Spleen (tissue), 11 donors: ENCODE results near the gene TACR2. TPM values are rescaled to one million over a fixed set of nuclear protein-coding genes. Genes with fewer than 3 reads are reported as not detected.

Experiments
- DNase-seq: peaks from one replicate; pipeline ENCODE4 v3.0.0-alpha.2; 2020
- H3K27ac ChIP-seq, 8 donors: fragments of 200-600 bp; sonication (generic) in 7 of 8; 1 replicate in 4 of 8; 2 replicates in 4 of 8; pipeline versions ENCODE4 v1.5.0 to v1.8.0; 2016 to 2021; ENCODE audit warnings: inconsistent platforms in 4 of 8, mild to moderate bottlenecking in 4 of 8, moderate library complexity in 1 of 8
- H3K27me3 ChIP-seq, 7 donors: fragments of 200-600 bp; sonication (generic) in 6 of 7; replicated peaks in 1 of 7; 1 replicate in 4 of 7; 2 replicates in 3 of 7; pipeline versions ENCODE4 v1.5.0 to v1.8.0; 2016 to 2021; ENCODE audit warnings: inconsistent platforms in 3 of 7, mild to moderate bottlenecking in 1 of 7
- H3K36me3 ChIP-seq, 6 donors: fragments of 200-600 bp; sonication (generic) in 5 of 6; 1 replicate in 4 of 6; 2 replicates in 2 of 6; pipeline versions ENCODE4 v1.5.0 to v1.8.0; 2016 to 2021; ENCODE audit warnings: inconsistent platforms in 2 of 6
- H3K4me1 ChIP-seq, 6 donors: fragments of 200-600 bp; sonication (generic) in 5 of 6; 1 replicate in 3 of 6; 2 replicates in 3 of 6; pipeline versions ENCODE4 v1.5.0 to v1.8.0; 2016 to 2021; ENCODE audit warnings: inconsistent platforms in 3 of 6
- H3K4me3 ChIP-seq, 8 donors: fragments of 200-600 bp; sonication (generic) in 7 of 8; 1 replicate in 4 of 8; 2 replicates in 4 of 8; pipeline versions ENCODE4 v1.5.0 to v1.8.0; 2016 to 2021; ENCODE audit warnings: inconsistent platforms in 4 of 8, mild to moderate bottlenecking in 4 of 8, moderate library complexity in 2 of 8
- H3K9me3 ChIP-seq, 8 donors: fragments of 200-600 bp; sonication (generic) in 7 of 8; 1 replicate in 4 of 8; 2 replicates in 4 of 8; pipeline versions ENCODE4 v1.5.0 to v1.8.0; 2016 to 2021; ENCODE audit warnings: inconsistent platforms in 4 of 8
- POLR2A ChIP-seq, 3 donors: fragments of 450-650 bp; IDR thresholded peaks; one replicate each; pipeline ENCODE4 v1.5.1; 2017; ENCODE audit warnings: antibody characterized with exemption in 3 of 3, mild to moderate bottlenecking in 1 of 3
- POLR2AphosphoS5 ChIP-seq, 3 donors: sonication (generic); formaldehyde crosslinking; IDR thresholded peaks; one replicate each; pipeline ENCODE4 v1.5.1; 2017; ENCODE audit warnings: antibody characterized with exemption in 3 of 3
- WGBS, 5 donors: extraction: QIAGEN DNeasy Blood & Tissue Kit in 3 of 5; methylation state at CpG; one replicate each; pipeline versions ENCODE4 v1.1.5 to v1.1.7; 2013 to 2018; 5-methylcytosine and 5-hydroxymethylcytosine counted together
- intact Hi-C: fragments of 100-400 bp; cut with DNase I; formaldehyde crosslinking; loops from one replicate; pipeline ENCODE4 v1.15.0; 2023; ENCODE audit warnings: low total_unique reads
- polyA plus RNA-seq, 3 donors: library from polyadenylated mRNA; stranded (reverse); fragments of 200-250 nt; gene quantifications; one replicate each; pipeline ENCODE4 v1.2.1, GENCODE V29; 2013
- total RNA-seq, 7 donors: library from RNA; depleted of rRNA in 3 of 7; stranded (reverse); fragments of >200 nt in 3 of 7; fragmentation: NEBNext Ultra II Directional in 4 of 7; extraction: Animal tissue kit (Norgen Biotek cat#: 25700) in 4 of 7; gene quantifications; one replicate each; pipeline versions ENCODE4 v1.1.0 to v1.2.1, GENCODE V29; 2016 to 2021
- TF ChIP-seq, protein P1 (sequence below), 11 experiments: fragments of 200-600 bp in 7 of 11; fragments of 450-650 bp in 4 of 11; sonication (generic) in 4 of 11; IDR thresholded peaks in 8 of 11; conservative IDR thresholded peaks in 3 of 11; 1 replicate in 7 of 11; 2 replicates in 4 of 11; pipeline versions ENCODE4 v1.4.0 to v1.8.0; 2016 to 2021; ENCODE audit warnings: antibody characterized with exemption in 11 of 11, inconsistent platforms in 4 of 11, mild to moderate bottlenecking in 1 of 11
- donor health status: healthy with polysubstance abuse.
- donor health status: DM: no; HTN: no; CAD: no; lungs with moderate emphysema.
- donor health status: DM: no; HTN: no; CAD: no.
- donor health status: Bipolar disorder and iron deficiency.
- donor health status: healthy.
- donor health status: DM: no; HTN: no; CAD: no.
- donor health status: DM: yes; HTN: yes; CAD: no.

TACR2 gene
- total and polyA plus RNA-seq, 10 donors: 0.15 to 0.52 (median 0.30) TPM; not detected in 4

- WGBS, 5 donors: 65 to 95% (median 76%) methylated on average over 9 of the region's 9 CpGs
- no peak for TF ChIP-seq POLR2AphosphoS5 (IDR thresholded peaks at IDR 0.05)
- TF ChIP-seq, protein P1, sequence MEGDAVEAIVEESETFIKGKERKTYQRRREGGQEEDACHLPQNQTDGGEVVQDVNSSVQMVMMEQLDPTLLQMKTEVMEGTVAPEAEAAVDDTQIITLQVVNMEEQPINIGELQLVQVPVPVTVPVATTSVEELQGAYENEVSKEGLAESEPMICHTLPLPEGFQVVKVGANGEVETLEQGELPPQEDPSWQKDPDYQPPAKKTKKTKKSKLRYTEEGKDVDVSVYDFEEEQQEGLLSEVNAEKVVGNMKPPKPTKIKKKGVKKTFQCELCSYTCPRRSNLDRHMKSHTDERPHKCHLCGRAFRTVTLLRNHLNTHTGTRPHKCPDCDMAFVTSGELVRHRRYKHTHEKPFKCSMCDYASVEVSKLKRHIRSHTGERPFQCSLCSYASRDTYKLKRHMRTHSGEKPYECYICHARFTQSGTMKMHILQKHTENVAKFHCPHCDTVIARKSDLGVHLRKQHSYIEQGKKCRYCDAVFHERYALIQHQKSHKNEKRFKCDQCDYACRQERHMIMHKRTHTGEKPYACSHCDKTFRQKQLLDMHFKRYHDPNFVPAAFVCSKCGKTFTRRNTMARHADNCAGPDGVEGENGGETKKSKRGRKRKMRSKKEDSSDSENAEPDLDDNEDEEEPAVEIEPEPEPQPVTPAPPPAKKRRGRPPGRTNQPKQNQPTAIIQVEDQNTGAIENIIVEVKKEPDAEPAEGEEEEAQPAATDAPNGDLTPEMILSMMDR (IDR thresholded peaks at IDR 0.05 in 8 of 11, conservative IDR thresholded peaks at IDR 0.05 in 3 of 11): no peak
- TF ChIP-seq POLR2A (IDR thresholded peaks at IDR 0.05): no peak
- H3K4me3 ChIP-seq: no peak overlapping the region
- no peaks in the 10 kb centered on the region for H3K9me3 ChIP-seq
- H3K36me3 ChIP-seq: peaks cover 0 to 8% (median 0%) of the 10 kb centered on the region in 6 donors
- DNase-seq: peak; percentile 69
- H3K4me1 ChIP-seq: peaks cover 33 to 96% (median 68%) of the 10 kb centered on the region in 6 donors
- H3K27ac ChIP-seq: peak overlapping the region; percentile 37 to 85 (median 74)
- no peaks in the 10 kb centered on the region for H3K27me3 ChIP-seq
- intact Hi-C loops: no loop called here
Measured at GRCh38 chr10:69460576-69461242, 44.0 kb upstream of the TACR2 start.

- TF ChIP-seq POLR2A (IDR thresholded peaks at IDR 0.05): no peak
- TF ChIP-seq, protein P1 (IDR thresholded peaks at IDR 0.05 in 8 of 11, conservative IDR thresholded peaks at IDR 0.05 in 3 of 11): no peak
- no peak for TF ChIP-seq POLR2AphosphoS5 (IDR thresholded peaks at IDR 0.05)
- DNase-seq: peak; percentile 65
- H3K4me1 ChIP-seq: peaks cover 27 to 96% (median 63%) of the 10 kb centered on the region in 6 donors
Measured at GRCh38 chr10:69459893-69460575, 43.3 kb upstream of the TACR2 start.

DNA sequence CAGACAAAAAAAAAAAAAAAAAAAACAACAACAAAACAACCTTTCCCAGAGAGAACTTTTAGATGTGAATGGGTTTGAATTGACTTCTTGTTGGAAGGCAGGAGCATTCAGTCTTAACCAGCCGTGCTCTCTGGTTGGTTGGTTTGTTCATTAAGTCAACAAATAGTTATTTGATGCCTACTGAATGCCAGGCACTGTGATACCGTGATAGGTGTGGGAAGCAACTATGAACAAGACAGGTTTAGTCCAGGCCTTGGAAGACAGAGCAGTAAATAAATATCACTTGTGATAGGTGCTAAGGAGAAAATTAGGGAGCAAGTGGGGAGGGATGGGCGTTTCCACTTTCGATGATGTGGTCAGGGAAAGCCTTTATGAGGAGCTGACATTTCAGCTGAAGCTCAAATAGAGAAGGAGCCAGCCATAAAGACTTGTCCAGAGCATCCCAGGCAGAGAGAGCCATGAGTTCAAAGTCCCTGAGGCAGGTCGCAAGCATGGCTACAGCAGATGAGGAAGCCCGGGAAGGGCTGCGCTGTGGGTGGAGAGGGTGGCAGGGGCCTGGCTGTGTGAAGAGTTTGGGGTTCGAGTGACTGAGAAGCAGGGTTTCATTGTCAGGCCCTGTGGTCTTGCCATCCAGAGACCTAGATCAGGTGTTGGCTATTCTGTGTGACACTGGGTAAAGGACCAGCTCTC, 42.5 kb upstream of the TACR2 start:
- peak; percentile 34 for DNase-seq
- Histone ChIP-seq H3K9me3 (no peaks in the 10 kb centered on the region), H3K4me3 (no peak overlapping the region), H3K27me3 (no peaks in the 10 kb centered on the region), H3K4me1 (peaks cover 21 to 96% (median 61%) of the 10 kb centered on the region in 6 donors), H3K27ac (peak overlapping the region in 7 of 8 donors; percentile 51 to 85 (median 78)), H3K36me3 (peaks cover 0 to 8% (median 0%) of the 10 kb centered on the region in 6 donors)
- intact Hi-C loops: no loop called here
- TF ChIP-seq, protein P1 (IDR thresholded peaks at IDR 0.05 in 8 of 11, conservative IDR thresholded peaks at IDR 0.05 in 3 of 11): no peak
- TF ChIP-seq POLR2AphosphoS5 (IDR thresholded peaks at IDR 0.05): no peak
- TF ChIP-seq POLR2A (IDR thresholded peaks at IDR 0.05): no peak
- WGBS, 5 donors: 68 to 86% (median 75%) methylated on average over 7 to 8 of the region's 8 CpGs

More at GRCh38 chr10:69459893-69460575, 43.3 kb upstream of the TACR2 start:
- Histone ChIP-seq H3K27ac (peak overlapping the region; percentile 37 to 85 (median 74)), H3K27me3 (no peaks in the 10 kb centered on the region), H3K36me3 (peaks cover 0 to 8% (median 0%) of the 10 kb centered on the region in 6 donors), H3K9me3 (no peaks in the 10 kb centered on the region), H3K4me3 (no peak overlapping the region)
- WGBS, 5 donors: 82 to 90% (median 86%) methylated on average over 6 to 12 of the region's 12 CpGs
- intact Hi-C loops: no loop called here
